Upper lobe of left lung (tissue), 4 donors: ENCODE results near the gene MTIF2.
"Not testable (repeated sequence)": the region's sequence is repeated elsewhere in the genome, so short reads cannot be mapped to it uniquely, and the experiment has no call there.

ENCODE experiments used
- CTCF ChIP-seq, 6 experiments: fragments of 450-650 bp in 4 of 6; fragments of 200-600 bp in 2 of 6; sonication (generic) in 2 of 6; IDR thresholded peaks; one replicate each; pipeline ENCODE4 v1.5.1; 2016 to 2019; ENCODE audit warnings: antibody characterized with exemption in 6 of 6
- EP300 ChIP-seq, 4 donors: sonication (generic); formaldehyde crosslinking; IDR thresholded peaks; one replicate each; pipeline ENCODE4 v1.5.1; 2017; ENCODE audit warnings: antibody characterized with exemption in 4 of 4, control low read depth in 2 of 4
- POLR2AphosphoS5 ChIP-seq, 2 donors: sonication (generic); formaldehyde crosslinking; IDR thresholded peaks; one replicate each; pipeline ENCODE4 v1.5.1; 2017; ENCODE audit warnings: antibody characterized with exemption in 2 of 2

GRCh38 chr2:55241582-55241981, 27.4 kb downstream of the MTIF2 start:
- not testable (repeated sequence) for TF ChIP-seq CTCF, EP300, POLR2AphosphoS5 (IDR thresholded peaks at IDR 0.05)
